Right ventricle myocardium inferior (tissue), 1 donor: ENCODE results near the gene NCF2. TPM values are rescaled to one million over a fixed set of nuclear protein-coding genes. Genes with fewer than 3 reads are reported as not detected.
"Not testable (repeated sequence)": the region's sequence is repeated elsewhere in the genome, so short reads cannot be mapped to it uniquely, and the experiment has no call there.

Experiments used
- ATAC-seq: fragments of 200-7000 bp; cut with Tn5 transposase; one replicate; pipeline ENCODE4 v1.9.1; 2020; ENCODE audit warnings: mild to moderate bottlenecking, moderate library complexity
- DNase-seq: peaks from one replicate; pipeline ENCODE4 v3.0.0; 2021; ENCODE audit errors: missing footprints
- intact Hi-C: fragments of 100-400 bp; cut with DNase I; formaldehyde crosslinking; loops from one replicate; pipeline ENCODE4 v1.11.0; 2022
- total RNA-seq: library from RNA; stranded (reverse); fragmentation: NEBNext Ultra II Directional; extraction: Animal tissue kit (Norgen Biotek cat#: 25700); gene quantifications from one replicate; pipeline ENCODE4 v1.2.1, GENCODE V29; 2021
- donor health status: DM: no; HTN: yes; CAD: no; lungs with severe emphysema.

The NCF2 gene
- total RNA-seq, 1 donor from 2014 or later: 6.7 TPM

GRCh38 chr1:183620311-183620710 is 30.1 kb upstream of the NCF2 start:
- no peak for DNase-seq
- ATAC-seq: no peak
- intact Hi-C loops: loop anchor here (5.0 kb wide), 2 partner anchors 148 to 343 kb away; partner anchors contain the start of gene SMG7

- intact Hi-C loops: loop anchor here (5.0 kb wide), 2 partner anchors 147 to 342 kb away; partner anchors contain the start of gene SMG7
- no peak for DNase-seq
- no peak for ATAC-seq
Observed at GRCh38 chr1:183619781-183620180, 29.5 kb upstream of the NCF2 start.

- ATAC-seq, intact Hi-C loops, DNase-seq: not testable (repeated sequence)
Observed at GRCh38 chr1:183618202-183618601, 27.9 kb upstream of the NCF2 start.

- intact Hi-C loops, ATAC-seq, DNase-seq: not testable (repeated sequence)
Observed at GRCh38 chr1:183612975-183613374, 22.7 kb upstream of the NCF2 start.

- DNase-seq (no peak), ATAC-seq (no peak)
- intact Hi-C loops: no loop called here
Observed at GRCh38 chr1:183612407-183612806, 22.1 kb upstream of the NCF2 start.

GRCh38 chr1:183611021-183611420 is 20.8 kb upstream of the NCF2 start:
- intact Hi-C loops: no loop called here
- no peak for DNase-seq
- no peak for ATAC-seq

GRCh38 chr1:183609759-183610452 is 19.6 kb upstream of the NCF2 start:
- ATAC-seq (peak; percentile 45), DNase-seq (no peak)
- intact Hi-C loops: no loop called here

- ATAC-seq (peak; percentile 88), DNase-seq (peak; percentile 86)
- intact Hi-C loops: no loop called here
Observed at GRCh38 chr1:183609313-183609712, 19.1 kb upstream of the NCF2 start.

- DNase-seq (no peak), ATAC-seq (no peak)
- intact Hi-C loops: no loop called here
Observed at GRCh38 chr1:183607322-183607980, 17.2 kb upstream of the NCF2 start.

GRCh38 chr1:183605904-183606303 is 15.6 kb upstream of the NCF2 start:
- intact Hi-C loops: no loop called here
- DNase-seq: no peak
- ATAC-seq: no peak

GRCh38 chr1:183604815-183605214 is 14.6 kb upstream of the NCF2 start:
- intact Hi-C loops: no loop called here
- DNase-seq (peak; percentile 69), ATAC-seq (peak; percentile 27)

GRCh38 chr1:183604038-183604808 is 14.0 kb upstream of the NCF2 start:
- intact Hi-C loops: no loop called here
- no peak for ATAC-seq
- peak; percentile 87 for DNase-seq

GRCh38 chr1:183602510-183602909 is 12.3 kb upstream of the NCF2 start:
- intact Hi-C loops: no loop called here
- DNase-seq: no peak
- no peak for ATAC-seq

- ATAC-seq (no peak), DNase-seq (no peak)
- intact Hi-C loops: no loop called here
Observed at GRCh38 chr1:183600634-183601033, 10.4 kb upstream of the NCF2 start.

GRCh38 chr1:183600136-183600535 is 9.9 kb upstream of the NCF2 start:
- ATAC-seq (peak; percentile 73), DNase-seq (no peak)
- intact Hi-C loops: no loop called here

- intact Hi-C loops: no loop called here
- ATAC-seq (no peak), DNase-seq (no peak)
Observed at GRCh38 chr1:183598386-183598785, 8.1 kb upstream of the NCF2 start.

- no peak for DNase-seq
- ATAC-seq: no peak
- intact Hi-C loops: no loop called here
Observed at GRCh38 chr1:183597656-183598347, 7.5 kb upstream of the NCF2 start.

- no peak for DNase-seq
- no peak for ATAC-seq
- intact Hi-C loops: no loop called here
Observed at GRCh38 chr1:183596500-183596899, 6.2 kb upstream of the NCF2 start.

- DNase-seq (no peak), ATAC-seq (no peak)
- intact Hi-C loops: no loop called here
Observed at GRCh38 chr1:183595537-183595936, 5.3 kb upstream of the NCF2 start.
